Measurements from ENCODE around the gene CLMN. TPM values are rescaled to one million over a fixed set of nuclear protein-coding genes. Genes with fewer than 3 reads are reported as not detected.

The CLMN gene
- total RNA-seq, 3 donors from 2014 or later (not counting 1 experiment from before 2014, with no cell fraction given), result 0.80 to 2.0 (median 1.8) TPM

DNA sequence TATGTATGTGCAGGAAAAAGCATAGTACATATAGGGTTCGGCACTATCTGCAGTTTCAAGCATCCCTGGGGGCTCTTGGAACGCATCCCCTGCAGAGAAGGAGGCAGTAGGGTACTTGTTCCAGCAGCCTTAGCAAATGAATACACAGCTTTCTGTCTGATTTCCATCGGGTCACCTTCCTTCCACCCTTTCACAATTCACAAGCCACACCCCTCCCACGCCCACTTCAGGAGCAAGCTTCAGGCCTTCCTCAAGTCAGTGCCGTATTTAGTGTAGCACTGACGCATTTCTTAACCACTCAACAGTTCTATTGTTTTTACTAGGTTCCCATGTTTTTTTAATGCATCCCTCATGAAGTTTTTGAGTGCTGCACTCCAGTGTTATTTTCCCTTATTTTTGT is 64.2 kb downstream of the CLMN start:
- H3K4me1 Mint-ChIP-seq, result no peaks in the 10 kb centered on the region
- Histone ChIP-seq H3K27me3 (ENCODE audit: control insufficient read depth, insufficient read depth, low read length) (no peaks in the 10 kb centered on the region), H3K27ac (ENCODE audit: low read length) (no peak overlapping the region), H3K36me3 (ENCODE audit: control insufficient read depth, insufficient read depth, low read length) (no peaks in the 10 kb centered on the region), H3K4me1 (ENCODE audit: control insufficient read depth, insufficient read depth, low read length) (no peaks in the 10 kb centered on the region), H3K4me3 (ENCODE audit: low read length) (no peak overlapping the region), H3K9me3 (ENCODE audit: control insufficient read depth, insufficient read depth, low read length) (no peaks in the 10 kb centered on the region)
- no peak overlapping the region for H3K27ac Mint-ChIP-seq
- H3K27me3 Mint-ChIP-seq (ENCODE audit: low read depth in 2 of 2), result peaks cover 0 to 1% of the 10 kb centered on the region in 2 donors
- no peaks in the 10 kb centered on the region for H3K36me3 Mint-ChIP-seq
- TF ChIP-seq CTCF (IDR thresholded peaks at IDR 0.05), result no peak
- 58% methylated on average over 6 of the region's 6 CpGs for WGBS (ENCODE audit: insufficient coverage)
- H3K4me3 Mint-ChIP-seq, result no peak overlapping the region
- intact Hi-C loops (cut with micrococcal nuclease), result no loop called here
- H3K9me3 Mint-ChIP-seq, result no peaks in the 10 kb centered on the region
- ATAC-seq, result no peak
- no peak for DNase-seq

DNA sequence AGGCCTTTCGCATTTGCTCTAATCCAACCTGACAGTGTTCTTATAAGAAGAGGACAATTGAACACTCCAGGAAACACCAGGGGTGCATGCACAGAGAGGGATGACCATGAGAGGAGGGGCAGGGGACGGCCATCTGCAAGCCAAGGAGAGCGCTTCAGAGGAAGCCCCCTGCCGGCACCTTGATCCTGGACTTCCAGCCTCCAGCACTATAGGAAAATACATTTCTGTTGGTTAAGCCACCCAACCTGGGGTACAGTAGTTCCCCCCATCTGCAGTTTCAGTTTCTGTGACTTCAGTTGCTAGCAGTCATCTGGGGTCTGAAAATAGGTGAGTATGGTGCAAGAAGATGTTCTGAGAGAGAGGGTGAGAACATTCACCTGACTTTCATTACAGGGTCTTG is 64.7 kb downstream of the CLMN start:
- H3K27me3 ChIP-seq (ENCODE audit: control insufficient read depth, insufficient read depth, low read length), result no peaks in the 10 kb centered on the region
- no peaks in the 10 kb centered on the region for H3K9me3 ChIP-seq (ENCODE audit: control insufficient read depth, insufficient read depth, low read length)
- intact Hi-C loops (cut with micrococcal nuclease), result no loop called here
- Mint-ChIP-seq H3K27ac (no peak overlapping the region), H3K4me3 (no peak overlapping the region), H3K36me3 (no peaks in the 10 kb centered on the region), H3K27me3 (ENCODE audit: low read depth in 2 of 2) (peaks cover 0 to 6% of the 10 kb centered on the region in 2 donors), H3K4me1 (no peaks in the 10 kb centered on the region), H3K9me3 (no peaks in the 10 kb centered on the region)
- 92% methylated on average over 4 of the region's 4 CpGs for WGBS (ENCODE audit: insufficient coverage)
- no peak for TF ChIP-seq CTCF (IDR thresholded peaks at IDR 0.05)
- no peaks in the 10 kb centered on the region for H3K4me1 ChIP-seq (ENCODE audit: control insufficient read depth, insufficient read depth, low read length)
- ATAC-seq (no peak), DNase-seq (no peak)
- H3K27ac ChIP-seq (ENCODE audit: low read length), result no peak overlapping the region
- H3K4me3 ChIP-seq (ENCODE audit: low read length), result no peak overlapping the region
- no peaks in the 10 kb centered on the region for H3K36me3 ChIP-seq (ENCODE audit: control insufficient read depth, insufficient read depth, low read length)

- Histone ChIP-seq H3K36me3 (ENCODE audit: control insufficient read depth, insufficient read depth, low read length) (no peaks in the 10 kb centered on the region), H3K9me3 (ENCODE audit: control insufficient read depth, insufficient read depth, low read length) (no peaks in the 10 kb centered on the region), H3K4me3 (ENCODE audit: low read length) (no peak overlapping the region), H3K27ac (ENCODE audit: low read length) (no peak overlapping the region), H3K4me1 (ENCODE audit: control insufficient read depth, insufficient read depth, low read length) (no peaks in the 10 kb centered on the region), H3K27me3 (ENCODE audit: control insufficient read depth, insufficient read depth, low read length) (no peaks in the 10 kb centered on the region)
- no peak for TF ChIP-seq CTCF (IDR thresholded peaks at IDR 0.05)
- DNase-seq (no peak), ATAC-seq (no peak)
- WGBS (ENCODE audit: insufficient coverage), result 92% methylated on average over 10 of the region's 10 CpGs
- Mint-ChIP-seq H3K36me3 (no peaks in the 10 kb centered on the region), H3K9me3 (no peaks in the 10 kb centered on the region), H3K4me3 (no peak overlapping the region), H3K4me1 (no peaks in the 10 kb centered on the region), H3K27ac (no peak overlapping the region), H3K27me3 (ENCODE audit: low read depth in 2 of 2) (peaks cover 0 to 7% of the 10 kb centered on the region in 2 donors)
- intact Hi-C loops (cut with micrococcal nuclease), result no loop called here
Measured at GRCh38 chr14:95254288-95254687, 65.4 kb downstream of the CLMN start.

GRCh38 chr14:95253039-95253630 is 66.6 kb downstream of the CLMN start:
- Histone ChIP-seq H3K9me3 (ENCODE audit: control insufficient read depth, insufficient read depth, low read length) (no peaks in the 10 kb centered on the region), H3K36me3 (ENCODE audit: control insufficient read depth, insufficient read depth, low read length) (no peaks in the 10 kb centered on the region), H3K4me3 (ENCODE audit: low read length) (no peak overlapping the region), H3K27me3 (ENCODE audit: control insufficient read depth, insufficient read depth, low read length) (no peaks in the 10 kb centered on the region), H3K27ac (ENCODE audit: low read length) (no peak overlapping the region), H3K4me1 (ENCODE audit: control insufficient read depth, insufficient read depth, low read length) (no peaks in the 10 kb centered on the region)
- no peak overlapping the region for H3K27ac Mint-ChIP-seq
- peaks cover 0 to 7% of the 10 kb centered on the region in 2 donors for H3K27me3 Mint-ChIP-seq (ENCODE audit: low read depth in 2 of 2)
- no peak for ATAC-seq
- no peaks in the 10 kb centered on the region for H3K36me3 Mint-ChIP-seq
- H3K9me3 Mint-ChIP-seq, result no peaks in the 10 kb centered on the region
- 75% methylated on average over 6 of the region's 6 CpGs for WGBS (ENCODE audit: insufficient coverage)
- DNase-seq, result no peak
- H3K4me1 Mint-ChIP-seq, result no peaks in the 10 kb centered on the region
- no peak overlapping the region for H3K4me3 Mint-ChIP-seq
- no peak for TF ChIP-seq CTCF (IDR thresholded peaks at IDR 0.05)
- intact Hi-C loops (cut with micrococcal nuclease), result no loop called here

Measured in natural killer cell (primary cell).